ENCODE data around the gene NHS.
A peak's percentile ranks its signal among the peaks of the same experiment; 100 is the strongest.

NHS gene

DNA sequence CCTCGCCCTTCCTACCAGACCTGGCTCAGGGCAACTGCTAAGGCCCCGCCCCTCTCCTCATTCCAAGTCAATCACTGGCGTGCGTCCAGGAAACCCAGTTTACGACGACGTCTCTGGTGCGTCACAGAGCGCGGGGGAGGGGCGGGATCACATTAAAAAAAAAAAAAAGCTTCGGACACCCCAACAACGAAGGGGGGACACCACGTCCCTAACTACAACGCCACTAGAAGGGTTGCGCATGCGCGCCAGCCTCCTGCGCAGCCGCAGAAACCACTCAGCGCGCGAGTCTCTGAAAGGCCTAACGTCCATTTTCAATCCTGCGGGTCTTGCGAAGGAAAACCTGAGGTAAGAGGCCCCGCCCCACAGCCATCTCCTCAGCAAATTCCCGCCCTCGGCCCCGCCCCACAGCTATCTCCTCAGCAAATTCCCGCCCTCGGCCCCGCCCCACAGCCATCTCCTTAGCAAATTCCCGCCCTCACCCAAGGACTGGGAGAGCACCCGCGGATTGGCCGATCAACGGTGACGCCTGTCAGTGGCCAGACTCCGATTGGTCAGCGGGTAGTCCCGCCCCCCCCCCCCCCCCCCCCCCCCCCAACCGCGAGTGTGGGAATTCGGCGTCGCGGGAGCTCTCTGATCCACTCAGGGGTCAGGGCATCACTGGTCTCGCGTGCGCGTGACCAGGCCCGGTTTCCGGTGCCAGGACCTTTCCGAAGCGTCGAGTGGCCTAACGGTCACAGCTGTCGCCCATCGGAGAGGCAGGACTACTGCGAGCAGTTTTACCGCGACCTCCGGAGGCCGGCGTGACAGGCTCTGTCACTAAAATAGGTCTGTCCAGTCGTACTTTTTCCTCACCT is 362.1 kb downstream of the NHS start, which contains the start of gene SCML1:
Gene SCML1 (plus strand): TSS at position 638 of the 854 bp plus-strand sequence. CDS start 6,694 bp downstream, outside the sequence.
- DNase-seq (ENCODE audit: low read depth) = peak; percentile 76

DNA sequence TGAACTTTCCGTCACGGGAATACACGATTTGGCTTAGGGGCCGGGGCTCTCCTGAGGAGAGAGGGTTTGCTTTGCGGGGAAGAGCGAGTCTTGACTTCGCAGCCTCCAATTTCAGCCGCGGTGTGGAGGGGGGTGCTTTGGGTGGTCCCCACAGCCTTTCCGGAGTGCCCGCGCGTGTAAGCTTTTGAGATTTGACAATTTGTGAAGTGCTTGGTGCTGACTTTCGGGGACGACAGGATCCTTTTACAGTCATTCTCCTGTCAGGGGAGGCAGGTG is 362.6 kb downstream of the NHS start:
- DNase-seq (ENCODE audit: low read depth) = no peak

DNA sequence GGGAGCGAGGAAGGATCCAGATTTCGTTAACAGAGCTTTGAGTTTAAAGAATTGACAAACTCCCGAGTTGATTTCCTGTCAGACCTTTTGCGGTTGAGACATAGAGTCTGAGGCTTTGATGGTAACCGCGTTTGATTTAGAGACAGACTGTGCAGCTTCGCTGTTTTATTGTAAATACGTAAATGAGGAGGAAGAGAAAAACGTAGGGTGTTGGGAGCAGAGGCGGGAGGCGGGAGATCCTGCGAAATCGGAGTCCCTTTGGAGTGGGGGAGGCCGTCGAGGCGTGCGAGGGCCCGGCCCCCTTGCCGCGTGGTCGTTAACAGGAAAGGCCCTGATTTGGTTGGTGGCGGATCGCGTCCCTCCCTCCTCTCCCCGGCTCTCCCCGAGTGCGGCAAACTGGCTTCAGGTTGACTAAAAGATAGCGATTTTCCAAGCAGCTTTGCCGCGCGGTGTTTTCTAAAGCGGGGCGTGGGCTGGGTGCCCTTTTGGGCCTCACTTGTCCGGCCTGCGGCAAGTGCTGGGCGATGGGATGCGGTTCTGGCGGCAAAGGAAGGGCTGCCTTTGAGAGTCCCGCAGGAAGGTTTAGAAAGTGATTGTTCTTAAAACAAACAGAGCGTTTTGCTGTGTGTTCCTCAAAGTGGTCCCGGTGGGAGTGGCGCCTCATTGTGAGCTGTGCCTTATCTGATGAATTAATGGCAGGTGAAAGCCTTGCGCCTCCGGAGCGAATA is 363.1 kb downstream of the NHS start:
- no peak for DNase-seq (ENCODE audit: low read depth)

DNA sequence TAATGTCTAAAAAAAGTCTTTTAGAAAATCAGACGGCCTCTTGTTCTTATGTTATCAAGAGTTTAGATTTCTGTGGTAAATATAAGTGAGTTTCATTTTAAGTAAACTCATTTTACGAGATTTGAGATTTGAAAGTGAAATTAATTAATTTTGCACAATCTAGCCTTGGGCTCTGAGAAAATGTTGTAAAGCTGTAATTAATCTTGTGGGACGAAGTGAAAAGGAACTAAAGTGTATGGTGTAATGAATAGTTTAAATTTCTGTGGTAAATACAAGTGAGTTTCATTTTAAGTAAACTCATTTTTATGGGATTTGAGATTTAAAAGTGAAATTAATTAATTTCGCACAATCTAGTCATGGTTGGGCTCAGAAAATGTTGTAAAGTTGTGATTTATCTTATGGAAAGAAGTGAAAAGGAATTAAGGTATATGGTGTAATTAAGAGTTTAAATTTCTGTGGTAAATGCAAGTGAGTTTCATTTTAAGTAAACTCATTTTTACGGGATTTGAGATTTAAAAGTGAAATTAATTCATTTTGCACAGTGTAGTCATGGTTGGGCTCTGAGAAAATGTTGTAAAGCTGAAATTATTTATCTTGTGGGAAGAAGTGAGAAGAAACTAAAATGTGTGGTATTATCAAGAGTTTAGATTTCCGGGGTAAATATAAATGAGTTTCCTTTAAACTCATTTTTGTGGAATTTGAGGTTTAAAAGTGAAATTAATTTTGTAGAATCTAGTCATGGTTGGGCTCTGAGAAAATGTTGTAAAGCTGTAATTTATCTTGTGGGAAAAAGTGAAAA is 363.9 kb downstream of the NHS start:
- no peak for DNase-seq (ENCODE audit: low read depth)

DNA sequence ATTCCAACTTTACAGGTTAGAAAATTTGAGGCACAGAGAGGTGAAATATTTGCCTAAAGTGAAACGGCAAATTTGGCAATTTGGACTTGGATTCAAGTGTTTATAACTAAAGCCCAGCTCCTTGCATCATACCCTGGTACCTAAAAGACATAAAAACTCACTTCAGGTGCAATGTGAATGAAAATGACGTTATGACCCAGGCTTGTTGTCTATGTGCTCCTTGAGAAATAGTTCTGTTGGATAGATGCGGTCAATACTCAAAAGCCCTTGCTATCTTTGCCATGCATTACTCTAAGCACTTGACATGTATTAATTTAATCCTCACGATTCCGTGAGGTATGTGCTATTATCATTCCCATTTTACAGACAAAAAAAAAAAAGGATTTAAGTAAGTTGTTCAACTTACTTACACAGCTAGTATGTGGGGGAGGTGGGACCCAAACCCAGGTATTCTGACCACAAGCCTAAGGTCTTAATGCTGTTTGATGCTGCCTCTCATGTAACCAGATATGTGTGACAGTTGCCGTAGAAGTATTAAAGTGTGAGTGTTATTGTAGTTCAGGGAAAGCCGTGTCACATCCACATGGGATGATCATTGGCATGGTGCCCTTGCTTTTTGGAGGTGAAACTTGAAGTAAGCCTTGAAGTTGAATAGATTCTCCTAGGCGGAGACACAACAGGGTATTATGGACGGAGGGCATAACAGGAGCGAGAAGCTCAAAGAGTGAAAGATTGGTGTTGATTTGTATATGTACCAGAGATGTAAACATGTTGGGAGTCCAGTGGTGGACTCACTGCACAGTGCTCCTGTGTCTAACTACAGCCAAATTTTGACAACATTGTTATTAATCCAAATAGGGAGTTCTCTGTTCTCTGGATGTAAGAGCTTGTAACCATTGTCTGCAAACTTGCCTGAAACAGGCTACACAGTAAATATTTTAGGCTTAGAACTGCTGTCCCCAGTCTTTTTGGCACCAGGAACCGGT is 365.4 kb downstream of the NHS start:
- DNase-seq (ENCODE audit: low read depth) = no peak

DNA sequence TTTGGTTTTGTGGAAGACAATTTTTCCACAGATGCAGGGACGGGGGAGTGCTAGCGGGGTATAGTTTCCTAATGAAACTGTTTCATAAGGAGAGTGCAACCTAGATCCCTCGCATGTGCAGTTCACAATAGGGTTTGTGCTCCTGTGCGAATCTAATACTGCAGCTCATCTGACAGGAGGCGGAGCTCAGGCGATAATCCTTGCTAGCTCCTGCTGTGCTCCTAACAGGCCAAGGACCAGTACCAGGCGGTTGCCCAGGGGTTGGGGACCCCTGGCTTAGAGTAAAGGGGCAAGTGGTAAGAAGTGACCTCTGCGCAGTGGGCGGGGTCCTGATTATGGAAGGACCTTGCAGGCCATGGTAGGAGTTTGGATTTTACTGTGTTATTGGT is 366.1 kb downstream of the NHS start:
- no peak for DNase-seq (ENCODE audit: low read depth)

DNA sequence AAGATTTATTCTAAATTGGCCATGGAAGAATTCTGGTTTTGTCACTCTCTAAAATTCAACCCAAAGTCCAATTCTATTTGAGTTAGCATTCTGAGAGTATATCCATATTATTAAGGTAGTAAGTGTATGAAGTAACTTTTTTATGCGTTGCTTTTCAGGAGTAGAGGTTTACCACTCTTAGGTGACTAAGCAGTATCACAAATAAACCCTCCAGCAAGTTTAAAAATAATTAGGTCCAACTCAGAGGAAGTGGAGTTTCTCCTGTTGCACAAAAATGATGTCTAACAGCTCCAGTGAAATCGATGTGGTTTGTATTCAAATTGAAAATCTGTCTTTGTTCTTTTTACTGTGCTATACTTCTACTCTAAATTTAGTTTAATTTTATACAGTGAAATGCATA is 368.9 kb downstream of the NHS start:
- no peak for DNase-seq (ENCODE audit: low read depth)

DNA sequence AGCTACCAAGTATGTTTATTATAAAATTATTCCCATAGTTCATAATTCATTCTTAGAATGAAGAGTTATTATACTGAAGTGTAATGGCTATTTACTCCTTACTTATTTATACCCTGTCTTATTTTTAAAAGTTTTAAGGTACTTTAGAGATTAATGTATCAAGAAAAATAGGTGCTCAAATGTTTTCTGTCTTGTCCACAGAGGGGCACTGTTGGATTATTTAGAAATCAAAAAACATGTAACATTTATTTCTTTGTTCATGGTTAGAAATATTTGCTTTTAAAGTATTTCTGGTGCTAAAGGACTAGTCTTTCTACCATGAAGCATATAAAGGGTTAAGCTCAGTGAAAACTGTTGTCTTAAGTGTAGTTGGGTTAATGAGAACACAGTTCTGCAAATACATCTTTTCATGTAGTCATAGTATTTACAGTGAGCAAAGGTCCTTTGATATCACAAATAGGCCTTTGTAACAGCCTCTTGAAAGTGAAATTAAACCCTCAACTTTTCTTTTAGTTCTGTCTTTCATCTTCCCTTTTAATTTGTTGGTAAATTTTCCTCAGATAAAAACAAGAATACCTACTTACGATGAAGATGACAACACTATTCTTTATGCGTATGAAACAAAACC is 370.0 kb downstream of the NHS start:
- no peak for DNase-seq (ENCODE audit: low read depth)

DNA sequence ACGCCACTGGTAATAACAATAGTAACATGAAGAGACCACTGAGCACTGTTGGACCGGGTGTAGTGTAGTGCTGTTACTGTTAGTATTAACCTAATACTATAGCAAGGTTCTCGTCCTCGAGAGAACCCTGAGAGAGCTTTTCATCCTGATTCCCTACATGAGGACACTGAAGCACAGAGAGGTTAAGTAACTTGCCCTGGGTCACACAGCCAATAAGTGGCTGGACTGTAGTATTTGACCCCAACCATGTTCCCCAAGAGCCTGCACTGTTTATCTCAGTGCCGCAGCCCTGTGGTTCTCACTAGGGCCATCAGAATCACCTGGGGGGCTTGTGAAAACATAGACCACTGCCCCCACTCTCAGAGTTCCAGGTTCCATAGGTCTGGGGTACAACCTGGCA is 372.7 kb downstream of the NHS start:
- DNase-seq (ENCODE audit: low read depth) = no peak

DNA sequence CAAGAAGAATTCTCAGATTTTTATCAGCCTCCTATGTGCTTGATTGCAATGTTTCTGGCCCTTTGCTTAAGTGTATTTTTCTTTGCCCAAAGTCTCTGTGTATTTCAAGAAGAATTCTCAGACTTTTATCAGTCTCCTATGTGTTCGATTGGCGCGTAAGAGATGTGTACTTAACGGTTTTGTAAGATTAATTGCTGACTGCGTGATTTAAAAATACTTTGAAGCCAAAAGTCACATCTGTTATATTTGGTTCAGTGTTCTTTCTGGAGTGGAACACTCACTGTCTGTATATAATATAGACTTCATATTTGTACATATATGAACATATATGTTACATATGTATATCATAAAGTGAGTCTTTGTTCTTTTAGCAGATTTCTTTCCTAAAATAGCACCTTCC is 373.7 kb downstream of the NHS start:
- no peak for DNase-seq (ENCODE audit: low read depth)

DNA sequence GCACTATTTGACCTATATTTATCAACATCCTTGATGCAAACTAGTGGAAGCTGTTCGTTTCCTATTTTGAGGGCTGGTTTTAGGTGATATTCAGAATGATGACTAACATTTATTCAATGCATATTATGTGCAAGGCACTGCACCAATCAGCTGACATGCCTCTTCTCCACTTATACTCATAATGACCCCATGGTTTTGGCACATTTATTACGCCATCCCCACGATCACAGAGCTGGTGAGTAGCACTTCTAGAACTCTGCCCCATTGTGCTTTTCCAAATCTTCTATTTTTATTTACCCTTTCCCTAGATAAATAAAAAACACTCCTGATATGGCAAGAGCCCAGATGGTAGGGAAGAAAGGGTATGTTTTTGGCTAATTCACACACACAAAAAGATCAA is 375.4 kb downstream of the NHS start:
- DNase-seq (ENCODE audit: low read depth) = no peak

DNA sequence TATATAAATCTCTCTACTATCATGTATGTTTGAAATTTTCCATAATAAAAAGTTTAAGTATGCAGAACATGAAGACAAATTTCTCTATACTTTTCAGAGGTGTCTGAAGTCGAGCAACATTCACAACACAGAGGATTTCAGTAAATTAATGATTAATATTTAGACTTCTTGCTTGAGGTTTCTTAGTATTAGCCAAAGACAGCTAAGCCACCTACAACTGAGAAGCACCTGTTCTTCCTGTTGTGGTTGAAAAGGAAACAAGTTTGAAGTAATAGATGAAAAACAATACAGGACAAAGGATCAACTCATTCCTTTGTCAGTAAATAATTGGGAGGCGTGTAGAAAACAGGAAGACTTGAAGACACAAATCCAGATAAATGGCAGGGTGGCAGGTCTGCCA is 383.4 kb downstream of the NHS start:
- no peak for DNase-seq (ENCODE audit: low read depth)

DNA sequence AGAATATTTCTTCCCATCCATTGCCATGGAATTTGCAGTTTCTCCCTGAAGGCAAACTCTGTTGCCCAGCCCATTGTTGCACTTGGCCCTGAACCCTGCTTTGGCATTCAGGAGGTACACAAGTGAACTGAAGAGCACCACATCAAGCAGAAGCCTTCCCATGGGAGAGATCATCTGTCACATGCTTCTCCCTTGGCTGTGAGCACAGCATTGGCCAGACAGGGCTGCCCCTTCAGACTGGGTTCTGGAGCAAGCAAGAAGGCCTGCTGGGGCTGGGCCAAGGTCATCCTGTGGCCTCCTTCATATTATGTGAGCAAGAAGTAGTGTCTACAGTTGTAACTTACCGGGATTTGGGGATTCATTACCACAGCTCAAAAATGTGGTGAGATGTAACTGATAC is 385.0 kb downstream of the NHS start:
- DNase-seq (ENCODE audit: low read depth) = no peak

DNA sequence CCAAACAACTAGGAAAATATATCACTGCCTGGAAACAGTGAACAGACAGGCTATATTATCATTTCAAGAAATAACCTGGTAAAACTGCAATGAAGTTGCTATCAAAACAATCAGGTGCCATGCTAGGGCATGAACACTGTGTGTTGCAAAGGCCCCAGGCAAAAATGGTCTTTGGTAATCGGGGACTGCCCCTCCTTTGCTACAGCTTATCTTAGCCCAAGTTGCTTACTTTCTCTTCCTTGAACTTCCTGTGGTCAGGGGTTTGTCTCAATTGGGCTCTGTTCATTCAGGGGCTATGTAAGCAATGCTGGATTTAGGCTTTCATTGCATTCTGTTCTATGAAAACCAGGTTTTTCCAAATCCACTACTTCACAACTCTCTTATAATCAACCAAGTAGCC is 392.7 kb downstream of the NHS start:
- no peak for DNase-seq (ENCODE audit: low read depth)

DNA sequence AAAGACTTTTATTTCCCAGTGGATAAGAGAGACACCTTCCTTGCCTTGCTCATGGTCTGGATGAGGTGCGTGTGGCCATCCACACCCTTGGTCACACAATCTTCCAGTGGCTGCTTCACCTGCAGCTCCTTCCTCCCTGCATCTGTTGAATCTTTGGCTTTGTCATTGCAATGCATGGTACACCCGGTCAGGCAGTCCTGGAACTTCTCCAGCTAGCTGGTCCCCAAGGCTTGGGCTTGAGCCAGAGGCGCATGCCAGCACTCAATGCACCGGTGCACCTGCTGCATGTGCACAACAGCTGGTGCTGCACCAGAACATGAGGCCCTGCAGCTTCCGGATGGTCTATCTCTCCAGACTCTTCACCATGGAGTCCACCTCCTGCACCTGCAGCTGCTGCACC is 394.0 kb downstream of the NHS start:
- DNase-seq (ENCODE audit: low read depth) = no peak

DNA sequence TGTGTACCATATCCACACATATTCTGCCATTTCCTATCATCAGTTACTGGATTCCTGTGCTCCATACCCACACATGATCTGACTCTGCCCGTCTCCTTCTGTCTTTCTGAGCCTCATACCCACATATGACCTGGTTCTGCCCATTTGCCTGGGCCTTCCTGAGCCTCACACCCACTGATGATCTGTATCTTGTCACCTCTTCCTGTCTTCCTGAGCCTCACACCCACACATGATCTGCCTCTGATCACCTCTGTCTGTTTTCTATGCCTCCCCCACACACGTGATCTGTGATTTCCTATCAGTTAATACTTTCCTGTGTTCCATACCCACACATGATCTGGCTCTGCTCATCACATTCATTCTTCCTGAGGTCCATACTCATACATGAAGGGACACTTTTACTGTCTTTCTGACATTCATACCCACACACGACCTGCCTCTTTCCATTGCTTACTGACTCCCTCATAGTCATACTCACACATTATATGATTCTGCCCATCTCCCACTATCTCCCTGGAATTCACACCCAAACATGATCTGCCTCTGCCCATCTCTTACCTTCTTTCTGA is 394.8 kb downstream of the NHS start:
- no peak for DNase-seq (ENCODE audit: low read depth)

DNA sequence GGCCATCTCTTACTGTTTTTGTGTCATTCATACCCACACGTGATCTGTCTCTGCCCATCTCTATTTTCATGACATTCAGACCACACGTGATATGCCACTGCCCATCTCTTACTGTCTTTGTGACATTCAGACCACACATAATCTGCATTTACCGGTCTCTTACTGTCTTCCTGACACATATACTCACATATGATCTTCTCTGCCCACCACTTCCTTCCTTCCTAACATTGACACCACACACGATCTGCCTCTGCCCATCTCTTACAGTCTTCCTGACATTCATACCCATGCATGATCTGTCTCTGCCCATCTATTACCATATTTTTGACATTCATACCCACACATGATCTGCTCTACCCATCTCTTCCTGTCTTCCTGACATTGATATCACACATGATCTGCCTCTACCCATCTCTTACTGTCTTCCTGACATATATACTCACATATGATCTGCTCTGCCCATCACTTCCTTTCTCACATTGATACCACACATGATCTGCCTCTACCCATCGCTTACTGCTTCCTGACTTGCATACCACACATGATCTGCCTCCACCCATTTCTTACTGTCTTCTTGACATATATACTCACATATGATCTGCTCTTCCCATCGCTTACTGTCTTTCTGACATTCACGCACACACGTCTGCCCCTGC is 398.3 kb downstream of the NHS start:
- no peak for DNase-seq (ENCODE audit: low read depth)

DNA sequence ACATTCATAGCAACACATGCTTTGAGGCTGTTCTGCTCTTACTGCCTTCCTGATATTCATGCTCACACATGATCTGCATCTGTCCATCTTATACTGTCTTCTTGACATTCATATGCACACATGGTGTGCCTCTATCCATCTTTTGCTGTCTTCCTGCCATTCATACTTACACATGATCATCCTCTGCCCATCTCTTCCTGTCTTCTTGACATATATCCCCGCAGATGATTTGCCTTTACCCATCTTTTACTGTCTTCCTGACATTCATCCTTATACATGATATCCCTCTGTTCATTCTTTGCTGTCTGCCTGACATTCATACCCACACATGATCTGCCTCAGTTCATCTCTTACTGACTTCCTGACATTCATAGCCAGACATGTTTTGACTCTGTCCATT is 399.1 kb downstream of the NHS start:
- no peak for DNase-seq (ENCODE audit: low read depth)

DNA sequence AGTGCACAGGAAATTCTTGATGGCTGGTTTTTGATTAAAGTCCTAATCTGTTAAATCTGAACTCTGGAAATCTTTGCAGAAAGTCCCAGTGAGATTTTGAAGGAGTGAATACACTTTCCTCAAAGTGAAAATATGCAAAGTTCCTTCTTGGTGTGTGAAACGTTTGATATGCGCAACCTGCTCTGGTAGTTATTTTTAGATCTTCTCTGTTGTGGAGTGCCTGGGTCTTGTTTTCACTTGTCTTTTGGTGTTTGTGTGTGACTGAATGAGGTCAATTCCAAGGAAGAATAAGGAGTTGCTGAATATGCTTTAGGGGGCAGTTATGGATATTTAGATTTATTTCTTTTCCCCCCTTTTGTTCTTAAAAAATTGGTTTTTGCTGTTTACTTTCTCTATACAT is 404.0 kb downstream of the NHS start:
- DNase-seq (ENCODE audit: low read depth) = no peak

DNA sequence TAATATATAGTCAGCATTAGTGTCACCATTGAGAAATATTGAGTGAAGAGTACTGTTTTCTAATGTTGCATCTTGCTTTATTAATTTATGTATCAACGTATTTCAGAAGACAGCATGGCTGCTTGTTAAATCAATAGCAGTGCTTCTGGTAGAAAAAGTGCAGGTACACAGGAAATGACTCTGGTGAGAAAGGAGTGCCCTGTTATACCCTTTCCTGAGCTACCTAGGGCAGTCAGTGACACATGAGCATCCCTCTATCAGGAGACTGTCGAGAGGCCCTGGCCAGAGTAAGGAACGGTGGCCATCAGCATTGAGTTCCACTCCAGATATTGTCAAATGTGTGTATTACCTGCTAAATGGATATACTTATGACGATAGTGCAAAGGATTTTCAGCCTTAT is 404.4 kb downstream of the NHS start:
- DNase-seq (ENCODE audit: low read depth) = no peak

All from CMK (cell line).